Measurements from ENCODE around the gene SURF2. TPM values are rescaled to one million over a fixed set of nuclear protein-coding genes. Genes with fewer than 3 reads are reported as not detected.

Gene SURF2
- total RNA-seq, 4 donors from 2014 or later: 8.4 to 25.5 (median 13.4) TPM

DNA sequence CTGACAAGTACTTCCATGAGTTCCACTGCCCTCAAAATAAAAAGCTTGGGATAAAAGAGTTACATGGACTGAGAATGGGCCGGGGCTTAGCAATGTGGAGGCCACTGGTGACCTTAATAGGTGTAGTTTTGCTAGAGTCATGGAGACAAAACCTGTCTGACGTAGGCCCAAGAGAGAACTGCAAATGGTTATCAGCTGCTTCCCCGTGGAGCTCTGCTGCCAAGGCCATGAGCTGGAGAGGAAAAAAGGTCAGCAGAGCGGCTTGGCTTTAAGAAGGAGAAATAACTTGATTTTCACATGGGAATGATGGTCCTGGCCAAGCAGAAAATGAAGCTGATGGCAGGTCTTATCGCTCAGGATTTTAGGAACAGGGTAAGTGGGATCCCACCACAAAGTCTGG is 16.7 kb upstream of the SURF2 start:
- DNase-seq (ENCODE audit: low spot score) (no peak), ATAC-seq (ENCODE audit: low FRiP score) (no peak)
- TF ChIP-seq, protein P1, sequence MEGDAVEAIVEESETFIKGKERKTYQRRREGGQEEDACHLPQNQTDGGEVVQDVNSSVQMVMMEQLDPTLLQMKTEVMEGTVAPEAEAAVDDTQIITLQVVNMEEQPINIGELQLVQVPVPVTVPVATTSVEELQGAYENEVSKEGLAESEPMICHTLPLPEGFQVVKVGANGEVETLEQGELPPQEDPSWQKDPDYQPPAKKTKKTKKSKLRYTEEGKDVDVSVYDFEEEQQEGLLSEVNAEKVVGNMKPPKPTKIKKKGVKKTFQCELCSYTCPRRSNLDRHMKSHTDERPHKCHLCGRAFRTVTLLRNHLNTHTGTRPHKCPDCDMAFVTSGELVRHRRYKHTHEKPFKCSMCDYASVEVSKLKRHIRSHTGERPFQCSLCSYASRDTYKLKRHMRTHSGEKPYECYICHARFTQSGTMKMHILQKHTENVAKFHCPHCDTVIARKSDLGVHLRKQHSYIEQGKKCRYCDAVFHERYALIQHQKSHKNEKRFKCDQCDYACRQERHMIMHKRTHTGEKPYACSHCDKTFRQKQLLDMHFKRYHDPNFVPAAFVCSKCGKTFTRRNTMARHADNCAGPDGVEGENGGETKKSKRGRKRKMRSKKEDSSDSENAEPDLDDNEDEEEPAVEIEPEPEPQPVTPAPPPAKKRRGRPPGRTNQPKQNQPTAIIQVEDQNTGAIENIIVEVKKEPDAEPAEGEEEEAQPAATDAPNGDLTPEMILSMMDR (IDR thresholded peaks at IDR 0.05): no peak

DNA sequence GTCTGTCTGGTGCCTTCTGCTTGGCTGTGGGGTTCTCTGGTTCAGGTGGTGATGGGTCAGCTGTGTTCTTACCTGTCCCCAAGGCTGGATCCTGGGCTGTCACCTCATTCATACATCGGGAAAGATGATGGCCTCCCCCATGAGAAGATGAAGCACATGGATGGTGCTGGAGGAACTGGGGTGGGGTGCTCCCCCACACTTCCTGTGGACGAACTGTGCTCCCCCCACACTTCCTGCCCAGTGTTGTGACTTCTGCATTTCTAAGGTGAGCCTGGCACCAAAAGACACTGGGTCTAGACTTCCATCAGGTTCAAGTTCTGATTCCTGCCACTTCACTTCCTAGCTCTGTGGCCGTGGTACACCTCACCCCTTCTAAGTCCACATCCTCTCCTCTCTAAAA is 16.1 kb upstream of the SURF2 start:
- DNase-seq (ENCODE audit: low spot score) (no peak), ATAC-seq (ENCODE audit: low FRiP score) (no peak)
- TF ChIP-seq, protein P1 (IDR thresholded peaks at IDR 0.05): no peak

DNA sequence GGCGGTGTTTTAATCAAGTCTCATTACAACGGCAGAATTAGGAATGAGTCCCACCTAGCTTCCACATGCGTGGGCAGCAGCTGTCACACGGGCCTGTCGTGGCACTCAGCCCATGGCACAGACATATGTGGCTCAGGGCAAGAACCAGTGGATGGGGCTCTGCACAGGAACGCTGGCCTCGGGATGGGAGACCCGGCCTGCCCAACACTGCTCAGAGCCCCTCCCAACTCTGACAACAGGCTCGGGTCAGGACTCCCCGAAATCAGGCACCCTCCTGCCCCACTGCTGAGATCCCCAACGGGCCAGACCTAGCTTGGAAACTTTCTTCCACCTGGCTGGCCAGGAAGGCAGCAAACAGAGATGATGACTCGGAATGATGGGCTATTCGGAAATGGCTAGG is 15.4 kb upstream of the SURF2 start:
- TF ChIP-seq, protein P1 (IDR thresholded peaks at IDR 0.05): no peak
- no peak for DNase-seq (ENCODE audit: low spot score)
- no peak for ATAC-seq (ENCODE audit: low FRiP score)

DNA sequence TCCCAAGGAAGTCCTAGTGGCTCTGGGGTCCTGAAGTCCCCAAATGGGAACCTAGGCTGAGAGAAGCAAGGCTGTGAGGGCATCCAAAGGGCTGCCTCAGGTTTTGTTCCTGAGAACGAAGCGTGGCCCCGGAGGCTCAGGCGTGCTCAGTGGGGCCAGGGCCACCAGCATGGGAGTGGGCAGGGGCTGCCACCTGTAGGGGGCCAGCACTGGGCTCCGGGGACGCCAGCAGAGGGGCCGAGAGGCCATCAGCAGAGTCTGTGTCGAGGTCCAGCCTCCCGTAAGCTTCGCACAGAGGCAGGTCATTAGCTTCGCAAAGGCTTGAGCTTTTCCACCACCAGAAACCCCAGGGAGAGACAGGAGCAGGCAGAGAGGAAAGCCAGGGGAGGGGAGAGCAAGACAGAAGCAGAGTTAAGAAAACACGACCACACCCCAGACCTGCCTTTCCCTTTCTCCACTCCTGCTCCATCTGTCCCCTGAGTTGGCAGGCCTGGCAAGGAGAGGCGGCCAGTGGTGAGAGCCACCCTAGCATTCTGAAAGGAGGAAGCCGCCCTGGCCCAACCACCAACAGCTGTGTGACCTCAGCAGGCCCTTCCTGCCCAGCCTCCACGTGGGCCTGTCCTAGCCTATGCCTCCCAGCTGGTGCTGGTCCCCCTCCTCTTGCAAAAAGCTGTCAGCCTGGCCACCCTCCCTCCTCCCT is 14.8 kb upstream of the SURF2 start:
- DNase-seq (ENCODE audit: low spot score): no peak
- no peak for ATAC-seq (ENCODE audit: low FRiP score)
- TF ChIP-seq, protein P1 (IDR thresholded peaks at IDR 0.05): no peak

DNA sequence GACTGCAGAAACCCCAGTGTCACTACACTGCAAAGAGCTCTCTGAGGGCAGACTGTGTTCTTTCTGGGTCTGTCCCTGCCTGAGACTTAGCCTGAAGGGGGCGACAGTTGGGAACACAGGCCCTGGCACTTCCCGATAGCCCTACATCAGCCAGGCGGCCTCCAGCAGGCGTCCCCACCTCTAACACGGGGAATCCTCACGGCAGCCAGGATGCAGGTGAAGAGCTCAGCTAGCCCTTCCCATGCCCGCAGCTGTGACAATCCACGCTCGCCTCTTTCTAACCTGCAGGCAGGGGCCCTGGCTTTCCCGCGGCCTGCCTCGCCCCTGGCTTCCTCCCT is 14.3 kb upstream of the SURF2 start:
- TF ChIP-seq, protein P1 (IDR thresholded peaks at IDR 0.05): no peak
- ATAC-seq (ENCODE audit: low FRiP score): no peak

DNA sequence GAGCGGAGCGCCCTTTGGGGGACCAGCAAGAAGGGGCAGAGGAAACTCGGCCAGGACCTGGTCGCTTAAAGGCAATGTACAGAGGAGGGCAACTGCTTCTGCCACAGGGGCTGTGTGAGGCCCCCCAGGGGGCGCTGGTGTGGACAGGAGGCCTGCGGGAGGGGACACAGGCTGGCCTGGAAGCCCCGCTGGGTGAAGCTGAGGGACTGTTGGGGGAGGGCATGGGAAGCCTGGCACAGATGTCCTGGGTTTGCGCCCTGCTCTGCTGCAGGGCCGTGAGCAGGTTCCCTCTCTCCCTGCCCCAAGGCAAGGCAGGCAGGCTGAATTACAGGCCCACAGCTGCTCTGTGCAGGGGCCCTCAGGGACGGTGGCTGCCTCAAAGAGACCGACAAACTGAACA is 13.8 kb upstream of the SURF2 start:
- TF ChIP-seq, protein P1 (IDR thresholded peaks at IDR 0.05): no peak
- DNase-seq (ENCODE audit: low spot score): no peak
- ATAC-seq (ENCODE audit: low FRiP score): no peak

More for the DNA sequence above, 14.3 kb upstream of the SURF2 start:
- DNase-seq (ENCODE audit: low spot score): no peak

DNA sequence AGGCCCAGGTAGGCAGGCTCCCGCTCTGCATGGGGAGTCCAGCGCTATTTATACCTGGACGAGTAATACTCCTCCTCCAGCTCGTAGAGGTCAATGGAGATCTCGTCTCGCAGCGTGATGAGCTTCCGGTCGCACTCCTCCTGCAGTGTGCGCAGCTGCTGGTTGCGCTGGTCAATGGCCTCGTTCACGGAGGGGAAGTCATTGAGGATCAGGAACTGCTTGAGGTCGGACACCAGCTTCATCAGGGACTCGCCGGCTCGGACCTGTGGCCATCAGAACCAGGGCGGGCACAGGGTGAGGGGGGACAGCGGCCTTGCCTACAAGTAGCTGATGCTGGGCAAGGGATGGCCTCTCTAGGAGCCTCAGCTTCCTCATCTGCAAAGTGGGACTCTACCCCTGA is 12.3 kb upstream of the SURF2 start:
- no peak for DNase-seq (ENCODE audit: low spot score)
- TF ChIP-seq, protein P1 (IDR thresholded peaks at IDR 0.05): no peak
- ATAC-seq (ENCODE audit: low FRiP score): no peak
